ENCODE results near the gene CD84. TPM values are rescaled to one million over a fixed set of nuclear protein-coding genes. Genes with fewer than 3 reads are reported as not detected.

The CD84 gene
- total RNA-seq, 4 donors from 2014 or later: 1.8 to 5.8 (median 2.4) TPM

GRCh38 chr1:160607011-160607671, 27.8 kb upstream of the CD84 start:
- no peaks in the 10 kb centered on the region for H3K9me3 ChIP-seq
- TF ChIP-seq POLR2A (IDR thresholded peaks at IDR 0.05) (no peak), CTCF (IDR thresholded peaks at IDR 0.05) (peak; percentile 13 to 51 (median 27))
- H3K27me3 ChIP-seq: no peaks in the 10 kb centered on the region
- no peaks in the 10 kb centered on the region for H3K36me3 ChIP-seq
- 31 to 32% methylated on average over 3 of the region's 3 CpGs for WGBS, 2 donors
- no peak overlapping the region for H3K27ac ChIP-seq
- H3K4me3 ChIP-seq (replicated peaks in 1 of 3): no peak overlapping the region
- peak; percentile 7 to 16 for DNase-seq
- intact Hi-C loops (cut with DNase I): no loop called here
- H3K4me1 ChIP-seq: no peaks in the 10 kb centered on the region

- Histone ChIP-seq H3K9me3 (no peaks in the 10 kb centered on the region), H3K27me3 (no peaks in the 10 kb centered on the region), H3K36me3 (no peaks in the 10 kb centered on the region), H3K27ac (no peak overlapping the region), H3K4me3 (replicated peaks in 1 of 3) (no peak overlapping the region), H3K4me1 (no peaks in the 10 kb centered on the region)
- DNase-seq: no peak
- TF ChIP-seq POLR2A (IDR thresholded peaks at IDR 0.05): no peak
- no peak for TF ChIP-seq CTCF (IDR thresholded peaks at IDR 0.05)
- WGBS, 2 donors: 57 to 66% methylated on average over 1 of the region's 1 CpG
- intact Hi-C loops (cut with DNase I): no loop called here
These were observed 27.3 kb upstream of the CD84 start for GRCh38 chr1:160606611-160607010.

GRCh38 chr1:160605792-160606479, 26.6 kb upstream of the CD84 start:
- no peak for DNase-seq
- Histone ChIP-seq H3K27me3 (no peaks in the 10 kb centered on the region), H3K36me3 (no peaks in the 10 kb centered on the region), H3K27ac (no peak overlapping the region), H3K4me3 (replicated peaks in 1 of 3) (no peak overlapping the region), H3K9me3 (no peaks in the 10 kb centered on the region), H3K4me1 (no peaks in the 10 kb centered on the region)
- intact Hi-C loops (cut with DNase I): no loop called here
- 52 to 64% methylated on average over 4 of the region's 4 CpGs for WGBS, 2 donors
- TF ChIP-seq CTCF (IDR thresholded peaks at IDR 0.05): no peak
- TF ChIP-seq POLR2A (IDR thresholded peaks at IDR 0.05): no peak

- Histone ChIP-seq H3K27me3 (no peaks in the 10 kb centered on the region), H3K4me1 (no peaks in the 10 kb centered on the region), H3K27ac (no peak overlapping the region), H3K9me3 (no peaks in the 10 kb centered on the region), H3K36me3 (no peaks in the 10 kb centered on the region), H3K4me3 (replicated peaks in 1 of 3) (no peak overlapping the region)
- intact Hi-C loops (cut with DNase I): no loop called here
- TF ChIP-seq POLR2A (IDR thresholded peaks at IDR 0.05) (no peak), CTCF (IDR thresholded peaks at IDR 0.05) (no peak)
- DNase-seq: no peak
- WGBS, 2 donors: 31 to 88% methylated on average over 2 of the region's 2 CpGs
These were observed 25.9 kb upstream of the CD84 start for GRCh38 chr1:160605205-160605604.

- no peak for DNase-seq
- Histone ChIP-seq H3K4me1 (no peaks in the 10 kb centered on the region), H3K27me3 (no peaks in the 10 kb centered on the region), H3K9me3 (no peaks in the 10 kb centered on the region), H3K36me3 (no peaks in the 10 kb centered on the region), H3K27ac (no peak overlapping the region), H3K4me3 (replicated peaks in 1 of 3) (no peak overlapping the region)
- TF ChIP-seq POLR2A (IDR thresholded peaks at IDR 0.05): no peak
- TF ChIP-seq CTCF (IDR thresholded peaks at IDR 0.05): no peak
- intact Hi-C loops (cut with DNase I): no loop called here
- 78 to 88% methylated on average over 2 of the region's 2 CpGs for WGBS, 2 donors
These were observed 18.4 kb upstream of the CD84 start for GRCh38 chr1:160597705-160598104.
